T-helper 1 cell (primary cell): Measurements from ENCODE around the gene OR6P1.

Experiments used
- DNase-seq, 5 donors: peaks; one replicate each; pipeline ENCODE4 v3.0.0-alpha.2; 2012 to 2020
- total RNA-seq, 4 donors: gene quantifications; one replicate each; lab custom pipeline; 2026; lab: John Stamatoyannopoulos, UW

The OR6P1 gene
- total RNA-seq: 0 reads per million in 4 donors

- DNase-seq: no peak
These were observed at the start of gene OR6P1 for GRCh38 chr1:158570480-158570879. Gene OR6P1 (minus strand): TSS chr1:158570580. CDS start chr1:158563604, 6,976 bp downstream.

- DNase-seq: no peak
These were observed 43.4 kb upstream of the OR6P1 start for GRCh38 chr1:158613764-158614163.

GRCh38 chr1:158611916-158612315 lies 41.5 kb upstream of the OR6P1 start:
- no peak for DNase-seq

- DNase-seq: no peak
These were observed 36.9 kb upstream of the OR6P1 start for GRCh38 chr1:158607296-158607695.

GRCh38 chr1:158604968-158605367 lies 34.6 kb upstream of the OR6P1 start, which contains the start of gene OR10Z1:
Gene OR10Z1 (plus strand): TSS chr1:158605268. CDS start chr1:158606439, 1,171 bp downstream.
- DNase-seq: no peak

GRCh38 chr1:158600735-158601134 lies 30.4 kb upstream of the OR6P1 start:
- no peak for DNase-seq

- no peak for DNase-seq
These were observed 16.6 kb upstream of the OR6P1 start for GRCh38 chr1:158586942-158587341.

GRCh38 chr1:158583962-158584361 lies 13.6 kb upstream of the OR6P1 start:
- DNase-seq: no peak

GRCh38 chr1:158579733-158580132 lies 9.4 kb upstream of the OR6P1 start, which contains the start of gene OR10X1:
Gene OR10X1 (minus strand): TSS chr1:158579899. CDS start chr1:158579899, 0 bp downstream.
- no peak for DNase-seq

- DNase-seq: no peak
These were observed 7.2 kb upstream of the OR6P1 start for GRCh38 chr1:158577561-158577960.

- no peak for DNase-seq
These were observed 1.8 kb upstream of the OR6P1 start for GRCh38 chr1:158572226-158572625.

- DNase-seq: no peak
These were observed 5.8 kb downstream of the OR6P1 start for GRCh38 chr1:158564608-158565007.

- no peak for DNase-seq
These were observed 6.5 kb downstream of the OR6P1 start for GRCh38 chr1:158563853-158564252.

- no peak for DNase-seq
These were observed 10.7 kb downstream of the OR6P1 start for GRCh38 chr1:158559696-158560095.

GRCh38 chr1:158554352-158554751 lies 16.0 kb downstream of the OR6P1 start, which contains the start of gene OR6Y1:
Gene OR6Y1 (minus strand): TSS chr1:158554405. CDS start chr1:158548105, 6,300 bp downstream.
- no peak for DNase-seq

GRCh38 chr1:158552296-158552695 lies 18.1 kb downstream of the OR6P1 start:
- DNase-seq: no peak

GRCh38 chr1:158547533-158547932 lies 22.8 kb downstream of the OR6P1 start:
- DNase-seq: no peak

- DNase-seq: no peak
These were observed 32.8 kb downstream of the OR6P1 start for GRCh38 chr1:158537609-158538008.

- no peak for DNase-seq
These were observed 35.9 kb downstream of the OR6P1 start for GRCh38 chr1:158534496-158534895.

- DNase-seq: peak in 1 of 5 donors; percentile 33
These were observed 43.1 kb downstream of the OR6P1 start for GRCh38 chr1:158527190-158527815.

GRCh38 chr1:158521666-158522058 lies 48.7 kb downstream of the OR6P1 start:
- DNase-seq: no peak

- DNase-seq: no peak
These were observed 49.3 kb downstream of the OR6P1 start for GRCh38 chr1:158520955-158521665.

GRCh38 chr1:158520021-158520420 lies 50.4 kb downstream of the OR6P1 start:
- DNase-seq: no peak

GRCh38 chr1:158516966-158517365 lies 53.4 kb downstream of the OR6P1 start:
- no peak for DNase-seq
